ENCODE measurements around the gene ATP1B4. TPM values are rescaled to one million over a fixed set of nuclear protein-coding genes. Genes with fewer than 3 reads are reported as not detected.

The ATP1B4 gene
- total and polyA plus RNA-seq, 2 of the 13 experiments (the other 11 are each of a cell fraction or from before 2014, with no cell fraction given) = not detected

DNA sequence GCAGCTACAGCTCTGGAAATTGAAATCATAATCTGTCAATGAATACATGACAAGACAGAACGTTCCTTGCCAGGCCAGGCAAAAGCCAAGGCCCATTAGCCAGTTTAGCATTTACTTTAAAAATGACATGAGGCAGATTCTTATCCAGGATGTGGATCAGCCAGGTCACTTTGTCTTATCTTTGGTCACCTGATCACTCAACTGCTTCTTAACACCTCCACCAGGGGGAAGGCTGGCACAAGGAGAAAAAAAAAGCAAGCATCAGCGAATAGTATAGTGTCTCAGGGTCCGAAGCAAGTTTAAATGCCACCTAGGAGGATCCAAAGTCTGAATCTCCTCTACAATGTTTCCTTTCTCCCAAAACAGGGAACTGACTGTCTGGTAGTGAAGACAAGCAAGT lies 18.8 kb downstream of the ATP1B4 start:
- DNase-seq (ENCODE audit: low spot score) = peak; percentile 10
- H3K4me1 ChIP-seq (ENCODE audit: insufficient read depth, low read length) = 0 out of 2 replicates have a peak, but pooled peaks cover 11% of the 10 kb centered on the region
- WGBS (ENCODE audit: low lambda C conversion rate) = 0% methylated on average over 2 of the region's 3 CpGs
- no peaks in the 10 kb centered on the region for H3K27me3 ChIP-seq (ENCODE audit: control insufficient read depth in 1 of 2, insufficient read depth in 2 of 2, low read length in 2 of 2)
- H3K36me3 ChIP-seq (replicated peaks in 1 of 2; ENCODE audit: control insufficient read depth in 1 of 2, insufficient read depth in 2 of 2, low read length in 2 of 2) = no peaks in the 10 kb centered on the region
- intact Hi-C loops (cut with micrococcal nuclease; ENCODE audit: unreplicated experiment) = no loop called here
- H3K79me2 ChIP-seq (ENCODE audit: insufficient read depth, low read length) = no peaks in the 10 kb centered on the region
- no peak for ATAC-seq
- FAIRE-seq = no peak
- in situ Hi-C loops (cut with HindIII; ENCODE audit: extremely low pct_ligation_motif_present, low pct_unique_long_range_greater_than_20kb) = no loop called here
- H3K9me3 ChIP-seq (ENCODE audit: low read length) = no peaks in the 10 kb centered on the region
- no peak overlapping the region for H2AFZ ChIP-seq (ENCODE audit: low read length)
- ChIA-PET CTCF (ENCODE audit: low intra/inter-chr PET ratio, low total read pairs) (interaction anchor here (0.7 kb wide), 1 partner anchor 37 kb away, joined by 3 read pairs; no protein-coding TSS in a partner anchor), POLR2A (no interaction called here)
- no peak overlapping the region for H3K4me2 ChIP-seq (ENCODE audit: low read depth, low read length)
- H3K9ac ChIP-seq (ENCODE audit: insufficient read depth, low read depth, low read length) = no peak overlapping the region
- no TSS peak for BruUV-seq (replicated peaks)
- no peaks in the 10 kb centered on the region for H4K20me1 ChIP-seq (ENCODE audit: insufficient read depth, low read length)
- H3K27ac ChIP-seq (ENCODE audit: extremely low read length, insufficient read depth, low read length) = no peak overlapping the region
- no peak overlapping the region for H3K4me3 ChIP-seq (replicated peaks in 1 of 3; ENCODE audit: insufficient read depth in 1 of 3, low read depth in 2 of 3, low read length in 3 of 3)
- TF ChIP-seq MAFF (IDR thresholded peaks at IDR 0.05; ENCODE audit: low read depth, low read length) = peak; percentile 20; the same call in 1 of the 2 replicates
- TF ChIP-seq ELK4 (CRISPR knock-in tag; IDR thresholded peaks at IDR 0.05; ENCODE audit: borderline replicate concordance) = no peak
- TF ChIP-seq STAG1 (CRISPR knock-in tag; IDR thresholded peaks at IDR 0.05) = peak; percentile 45
- no peak for TF ChIP-seq ZNF781 (CRISPR knock-in tag; IDR thresholded peaks at IDR 0.05; ENCODE audit: borderline replicate concordance, not compliant biosample characterization)
- TF ChIP-seq RNF219 (CRISPR knock-in tag; IDR thresholded peaks at IDR 0.05) = no peak
- no peak for TF ChIP-seq SPEN (CRISPR knock-in tag; IDR thresholded peaks at IDR 0.05; ENCODE audit: low read depth)
- TF ChIP-seq, protein P1, sequence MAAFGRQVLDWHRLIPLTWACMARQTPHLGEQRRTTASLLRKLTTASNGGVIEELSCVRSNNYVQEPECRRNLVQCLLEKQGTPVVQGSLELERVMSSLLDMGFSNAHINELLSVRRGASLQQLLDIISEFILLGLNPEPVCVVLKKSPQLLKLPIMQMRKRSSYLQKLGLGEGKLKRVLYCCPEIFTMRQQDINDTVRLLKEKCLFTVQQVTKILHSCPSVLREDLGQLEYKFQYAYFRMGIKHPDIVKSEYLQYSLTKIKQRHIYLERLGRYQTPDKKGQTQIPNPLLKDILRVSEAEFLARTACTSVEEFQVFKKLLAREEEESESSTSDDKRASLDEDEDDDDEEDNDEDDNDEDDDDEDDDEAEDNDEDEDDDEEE (CRISPR knock-in tag; IDR thresholded peaks at IDR 0.05) = no peak
- TF ChIP-seq, protein P2, sequence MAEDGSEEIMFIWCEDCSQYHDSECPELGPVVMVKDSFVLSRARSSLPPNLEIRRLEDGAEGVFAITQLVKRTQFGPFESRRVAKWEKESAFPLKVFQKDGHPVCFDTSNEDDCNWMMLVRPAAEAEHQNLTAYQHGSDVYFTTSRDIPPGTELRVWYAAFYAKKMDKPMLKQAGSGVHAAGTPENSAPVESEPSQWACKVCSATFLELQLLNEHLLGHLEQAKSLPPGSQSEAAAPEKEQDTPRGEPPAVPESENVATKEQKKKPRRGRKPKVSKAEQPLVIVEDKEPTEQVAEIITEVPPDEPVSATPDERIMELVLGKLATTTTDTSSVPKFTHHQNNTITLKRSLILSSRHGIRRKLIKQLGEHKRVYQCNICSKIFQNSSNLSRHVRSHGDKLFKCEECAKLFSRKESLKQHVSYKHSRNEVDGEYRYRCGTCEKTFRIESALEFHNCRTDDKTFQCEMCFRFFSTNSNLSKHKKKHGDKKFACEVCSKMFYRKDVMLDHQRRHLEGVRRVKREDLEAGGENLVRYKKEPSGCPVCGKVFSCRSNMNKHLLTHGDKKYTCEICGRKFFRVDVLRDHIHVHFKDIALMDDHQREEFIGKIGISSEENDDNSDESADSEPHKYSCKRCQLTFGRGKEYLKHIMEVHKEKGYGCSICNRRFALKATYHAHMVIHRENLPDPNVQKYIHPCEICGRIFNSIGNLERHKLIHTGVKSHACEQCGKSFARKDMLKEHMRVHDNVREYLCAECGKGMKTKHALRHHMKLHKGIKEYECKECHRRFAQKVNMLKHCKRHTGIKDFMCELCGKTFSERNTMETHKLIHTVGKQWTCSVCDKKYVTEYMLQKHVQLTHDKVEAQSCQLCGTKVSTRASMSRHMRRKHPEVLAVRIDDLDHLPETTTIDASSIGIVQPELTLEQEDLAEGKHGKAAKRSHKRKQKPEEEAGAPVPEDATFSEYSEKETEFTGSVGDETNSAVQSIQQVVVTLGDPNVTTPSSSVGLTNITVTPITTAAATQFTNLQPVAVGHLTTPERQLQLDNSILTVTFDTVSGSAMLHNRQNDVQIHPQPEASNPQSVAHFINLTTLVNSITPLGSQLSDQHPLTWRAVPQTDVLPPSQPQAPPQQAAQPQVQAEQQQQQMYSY (CRISPR knock-in tag; IDR thresholded peaks at IDR 0.05) = no peak
- TF ChIP-seq, protein P3, sequence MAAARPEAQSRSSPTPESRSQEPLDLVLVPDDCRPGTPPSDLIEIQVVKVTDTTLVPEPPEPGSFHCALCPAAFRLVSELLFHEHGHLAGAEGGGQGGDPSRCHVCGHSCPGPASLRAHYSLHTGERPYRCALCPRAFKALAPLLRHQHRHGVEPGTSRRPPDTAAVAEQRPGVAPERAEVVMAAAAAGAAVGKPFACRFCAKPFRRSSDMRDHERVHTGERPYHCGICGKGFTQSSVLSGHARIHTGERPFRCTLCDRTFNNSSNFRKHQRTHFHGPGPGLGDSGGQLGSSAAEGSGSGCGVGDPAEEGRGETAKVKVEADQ (CRISPR knock-in tag; IDR thresholded peaks at IDR 0.05; ENCODE audit: borderline replicate concordance) = no peak
- TF ChIP-seq HNRNPH1 (optimal IDR thresholded peaks at IDR 0.05; ENCODE audit: low read depth, low read length) = no peak
- TF ChIP-seq ZSCAN9 (CRISPR knock-in tag; IDR thresholded peaks at IDR 0.05; ENCODE audit: borderline replicate concordance) = no peak
- no peak for TF ChIP-seq IKZF1 (IDR thresholded peaks at IDR 0.05)
- no peak for TF ChIP-seq ZZZ3 (CRISPR knock-in tag; IDR thresholded peaks at IDR 0.05; ENCODE audit: borderline replicate concordance)
- no peak for TF ChIP-seq ZNF414 (CRISPR knock-in tag; IDR thresholded peaks at IDR 0.05)
